K562 (cell line): ENCODE measurements around the gene GJA1. TPM values are rescaled to one million over a fixed set of nuclear protein-coding genes. Genes with fewer than 3 reads are reported as not detected.
A peak's percentile ranks its signal among the peaks of the same experiment; 100 is the strongest.

Experiments used
- ATAC-seq: fragments of 200-7000 bp; cut with Tn5 transposase; 3 replicates; pipeline ENCODE4 v1.9.1; 2020; ENCODE audit warnings: moderate library complexity
- BruUV-seq: library from RNA; stranded (reverse); fragments of 400-500 nt; replicated peaks from 2 replicates; lab custom pipeline; 2021; lab: Mats Ljungman, UMichigan
- CTCF ChIA-PET: fragments of 300-600 bp; formaldehyde crosslinking; extraction: SDS; loops from one replicate; lab custom pipeline; 2021; ENCODE audit warnings: low intra/inter-chr PET ratio; lab: Yijun Ruan, JAX
- POLR2A ChIA-PET: fragments of 300-600, 350-650 bp; sonication (Branson Sonifier 250); formaldehyde crosslinking; extraction: SDS; loops from one replicate; lab custom pipeline; 2021; ENCODE audit warnings: antibody characterized with exemption, inconsistent platforms; lab: Yijun Ruan, JAX
- DNase-seq, 4 experiments: peaks; one replicate each; pipeline versions ENCODE4 v3.0.0 to v3.0.0-alpha.2; 2011 to 2018; ENCODE audit warnings: low spot score in 3 of 4, mixed read lengths in 3 of 4; ENCODE audit errors: extremely low read depth in 1 of 4
- FAIRE-seq: peaks from 2 replicates; lab custom pipeline; 2011; peaks lifted over from hg19 to GRCh38; lab: Jason Lieb, UNC
- H2AFZ ChIP-seq: 2 replicates; pipeline ENCODE4 v1.6.0; 2011; ENCODE audit warnings: low read depth, low read length, control low read depth, inconsistent platforms
- H3K27ac ChIP-seq: fragments of 200-600 bp; 3 replicates; pipeline ENCODE4 v1.8.0; 2011; ENCODE audit warnings: low read depth, mild to moderate bottlenecking, control low read depth, inconsistent platforms, low read length, moderate library complexity, mixed read lengths; ENCODE audit errors: extremely low read depth
- H3K27me3 ChIP-seq, 2 experiments: fragments of 300-600 bp in 1 of 2; 2 replicates in 1 of 2; 3 replicates in 1 of 2; pipeline versions ENCODE4 v1.6.0 to v1.8.0; 2011; ENCODE audit warnings: inconsistent platforms in 2 of 2, low read length in 2 of 2, mild to moderate bottlenecking in 1 of 2, mixed read lengths in 1 of 2, moderate library complexity in 1 of 2; ENCODE audit not compliant: control insufficient read depth in 2 of 2, insufficient read depth in 2 of 2
- H3K36me3 ChIP-seq: fragments of 300-600 bp; 3 replicates; pipeline ENCODE4 v1.8.0; 2011; ENCODE audit warnings: mild to moderate bottlenecking, low read length, inconsistent platforms; ENCODE audit not compliant: control insufficient read depth, insufficient read depth
- H3K4me1 ChIP-seq, 2 experiments: fragments of 200-600 bp in 1 of 2; replicated peaks in 1 of 2; 2 replicates in 1 of 2; 3 replicates in 1 of 2; pipeline versions ENCODE4 v1.5.1 to v1.8.0; 2011; ENCODE audit warnings: inconsistent platforms in 2 of 2, low read length in 2 of 2, mild to moderate bottlenecking in 1 of 2, mixed read lengths in 1 of 2, moderate library complexity in 1 of 2; ENCODE audit not compliant: control insufficient read depth in 2 of 2, insufficient read depth in 2 of 2
- H3K4me2 ChIP-seq: 2 replicates; pipeline ENCODE4 v1.6.1; 2011; ENCODE audit warnings: low read length, control low read depth, inconsistent platforms, mixed read lengths; ENCODE audit not compliant: insufficient read depth
- H3K4me3 ChIP-seq: fragments of 200-600 bp; sonication (generic), shearing (Covaris generic); 2 replicates; pipeline ENCODE4 v1.5.1; 2016; ENCODE audit warnings: control low read depth, inconsistent platforms
- H3K79me2 ChIP-seq: fragments of 200-600 bp; 3 replicates; pipeline ENCODE4 v1.8.0; 2011; ENCODE audit warnings: low read length, inconsistent platforms; ENCODE audit not compliant: control insufficient read depth, insufficient read depth
- H3K9ac ChIP-seq, 2 experiments: 2 replicates each; pipeline versions ENCODE4 v1.6.0 to v1.6.1; 2011; ENCODE audit warnings: low read depth in 2 of 2, low read length in 2 of 2, control low read depth in 1 of 2, inconsistent platforms in 1 of 2, mild to moderate bottlenecking in 1 of 2, mixed read lengths in 1 of 2; ENCODE audit not compliant: insufficient read depth in 1 of 2
- H3K9me1 ChIP-seq: one replicate; pipeline ENCODE4 v1.6.0; 2011; ENCODE audit warnings: inconsistent platforms, mild to moderate bottlenecking, low read length, moderate library complexity; ENCODE audit not compliant: control insufficient read depth, insufficient read depth
- H3K9me3 ChIP-seq: replicated peaks from 2 replicates; pipeline ENCODE4 v1.5.1; 2011; ENCODE audit warnings: low read depth, low read length, inconsistent platforms; ENCODE audit not compliant: control insufficient read depth, insufficient read depth
- H4K20me1 ChIP-seq: replicated peaks from 2 replicates; pipeline ENCODE4 v1.6.1; 2011; ENCODE audit warnings: low read length, inconsistent platforms, mixed read lengths; ENCODE audit not compliant: control insufficient read depth, insufficient read depth
- ARID2 ChIP-seq: fragments of 450-650 bp; IDR thresholded peaks from 2 replicates; pipeline ENCODE4 v1.6.1; 2017; ENCODE audit warnings: antibody characterized with exemption, mild to moderate bottlenecking
- KLF16 ChIP-seq: IDR thresholded peaks from 2 replicates; pipeline ENCODE4 v1.6.1; 2016; ENCODE audit warnings: antibody characterized with exemption
- RAD21 ChIP-seq, 2 experiments: fragments of 250-450 bp in 1 of 2; fragments of 450-650 bp in 1 of 2; sonication (Bioruptor Pico) in 1 of 2; formaldehyde crosslinking in 1 of 2; IDR thresholded peaks in 1 of 2; conservative IDR thresholded peaks in 1 of 2; 2 replicates each; pipeline versions ENCODE4 v1.4.0 to v1.8.0; 2020 to 2022; ENCODE audit warnings: mild to moderate bottlenecking in 2 of 2, moderate library complexity in 1 of 2
- SMARCA5 ChIP-seq: fragments of 450-650 bp; IDR thresholded peaks from 2 replicates; pipeline ENCODE4 v1.6.1; 2016
- ZC3H4 ChIP-seq: sonication (generic); formaldehyde crosslinking; IDR thresholded peaks from 2 replicates; pipeline ENCODE4 v1.9.0; 2021; ENCODE audit warnings: missing genetic modification reagents, borderline replicate concordance
- ZNF143 ChIP-seq: sonication (generic); formaldehyde crosslinking; IDR thresholded peaks from 2 replicates; pipeline ENCODE4 v1.9.0; 2022; ENCODE audit warnings: mild to moderate bottlenecking, missing genetic modification reagents
- WGBS: fragments of 100-300 bp; shearing (Covaris generic); methylation state at CpG from one replicate; pipeline ENCODE4 v1.1.6; 2016; ENCODE audit warnings: low coverage, mixed read lengths; ENCODE audit not compliant: insufficient coverage; ENCODE audit errors: missing lambda C conversion rate; 5-methylcytosine and 5-hydroxymethylcytosine counted together
- in situ Hi-C: fragments of 300-500 bp; cut with MboI; formaldehyde crosslinking; loops from 4 replicates; pipeline ENCODE4 v1.15.0; 2018; ENCODE audit warnings: inconsistent platforms, mixed read lengths
- intact Hi-C: fragments of 100-400 bp; cut with micrococcal nuclease; formaldehyde crosslinking; loops from 2 replicates; pipeline ENCODE4 v1.14.2; 2022
- polyA plus RNA-seq, 8 experiments: library from polyadenylated mRNA; depleted of rRNA in 4 of 8; stranded (reverse) in 5 of 8; unstranded in 3 of 8; fragments of >200 nt; fragmentation: Nextera tagmentation in 2 of 8; fragmentation: Illumina TruSeq in 1 of 8; extraction: Ambion mirVana in 2 of 8; extraction: Trizol in 1 of 8; gene quantifications; 2 replicates each; pipeline versions ENCODE4 v1.2.1 to v1.2.3, GENCODE V29; 2011 to 2014; ENCODE audit warnings: inconsistent platforms in 1 of 8, missing spikeins in 1 of 8
- total RNA-seq, 7 experiments: library from RNA; depleted of rRNA in 6 of 7; stranded (reverse); fragments of >200 nt in 6 of 7; fragmentation: Illumina TruSeq in 2 of 7; extraction: Trizol in 2 of 7; gene quantifications; 2 replicates each; pipeline versions ENCODE4 v1.2.1 to v1.2.3, GENCODE V29; 2011 to 2021; ENCODE audit warnings: low replicate concordance in 1 of 7
- TF ChIP-seq, protein P1 (sequence below): fragments of 450-650 bp; formaldehyde crosslinking; IDR thresholded peaks from 2 replicates; pipeline ENCODE4 v1.4.0; 2020; ENCODE audit warnings: mild to moderate bottlenecking, moderate library complexity
- TF ChIP-seq, protein P2 (sequence below), 3 experiments: IDR thresholded peaks in 2 of 3; conservative IDR thresholded peaks in 1 of 3; 2 replicates each; pipeline ENCODE4 v1.5.1; 2011 to 2012; ENCODE audit warnings: low read length in 3 of 3, mild to moderate bottlenecking in 3 of 3, control low read depth in 2 of 3, improper control_type of control experiment in 1 of 3, inconsistent platforms in 1 of 3, low read depth in 1 of 3, mixed read lengths in 1 of 3, moderate library complexity in 1 of 3; ENCODE audit not compliant: insufficient read depth in 2 of 3
- TF ChIP-seq, protein P3 (sequence below): fragments of 150-350 bp; IDR thresholded peaks from 2 replicates; pipeline ENCODE4 v1.6.1; 2014; ENCODE audit warnings: low read depth, mild to moderate bottlenecking, low read length, borderline replicate concordance

GJA1 gene
- total and polyA plus RNA-seq, 9 of the 15 experiments (the other 6 are each of a cell fraction or from before 2014, with no cell fraction given), result 0.04 to 0.58 (median 0.06) TPM; not detected in 4

DNA sequence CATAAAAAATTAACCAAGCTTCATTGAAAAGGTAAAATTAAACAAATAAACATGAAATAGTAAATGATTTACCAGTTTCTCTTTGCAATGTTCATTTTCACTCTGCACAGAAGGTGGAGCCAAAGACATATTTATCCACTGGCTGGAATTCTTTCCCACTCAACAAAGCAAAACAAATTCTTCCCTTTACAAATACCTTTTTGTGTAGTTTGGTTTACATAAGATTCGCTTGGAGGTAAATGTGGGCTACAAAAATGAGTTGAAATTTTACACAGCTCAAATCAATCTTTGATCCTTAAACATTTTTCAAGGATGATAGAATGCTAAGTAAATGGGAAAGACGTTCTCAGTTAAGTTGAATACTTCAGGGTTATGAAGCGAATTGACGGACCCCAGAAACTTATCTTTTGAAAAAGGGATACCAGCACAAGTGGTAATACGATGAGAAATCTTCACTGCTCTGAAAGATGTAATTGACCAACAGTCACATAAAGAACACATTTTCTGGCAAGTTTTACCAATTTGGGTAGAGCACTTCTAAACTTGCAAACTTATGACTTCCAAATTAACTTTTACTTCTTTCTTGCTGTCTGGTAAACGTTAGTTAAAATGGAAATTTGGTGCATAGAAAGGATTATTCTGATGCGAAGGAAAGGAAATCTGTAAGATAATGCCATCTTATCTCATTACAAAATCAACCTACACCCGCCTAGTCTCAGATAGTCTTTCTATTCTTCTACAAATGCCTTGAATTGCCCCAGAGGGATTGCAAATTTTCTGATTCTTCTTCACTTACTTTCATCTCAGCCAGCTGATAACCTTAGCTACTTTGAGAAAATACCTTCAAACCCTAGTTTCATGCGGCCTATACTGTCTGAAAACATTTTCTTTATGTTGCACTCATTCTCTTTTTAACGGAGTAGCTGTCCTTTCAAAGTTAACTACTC lies 4.7 kb upstream of the GJA1 start:
- Histone ChIP-seq H3K36me3 (no peaks in the 10 kb centered on the region), H3K4me2 (no peak overlapping the region), H3K9me3 (no peaks in the 10 kb centered on the region), H3K4me1 (no peaks in the 10 kb centered on the region; a peak in 1 of 5 replicates), H3K4me3 (no peak overlapping the region), H4K20me1 (no peaks in the 10 kb centered on the region), H3K27me3 (no peaks in the 10 kb centered on the region; a peak in 1 of 5 replicates), H2AFZ (no peak overlapping the region), H3K9ac (no peak overlapping the region), H3K9me1 (no peaks in the 10 kb centered on the region), H3K79me2 (no peaks in the 10 kb centered on the region), H3K27ac (no peak overlapping the region)
- ChIA-PET POLR2A (no interaction called here), CTCF (interaction anchor here (0.8 to 1.2 kb wide), 2 partner anchors 375 to 603 kb away, joined by 3 read pairs; no protein-coding TSS in a partner anchor)
- in situ Hi-C loops (no loop called here), intact Hi-C loops (loop anchor here (1.0 to 10.0 kb wide), 6 partner anchors 314 to 1102 kb away; no protein-coding TSS in a partner anchor)
- ATAC-seq (no peak), FAIRE-seq (peak; percentile 26), DNase-seq (peak in 1 of 4 experiments; percentile 7)
- BruUV-seq, result no TSS peak
- WGBS, result under 1% methylated on average over 10 of the region's 10 CpGs
- TF ChIP-seq, protein P1, sequence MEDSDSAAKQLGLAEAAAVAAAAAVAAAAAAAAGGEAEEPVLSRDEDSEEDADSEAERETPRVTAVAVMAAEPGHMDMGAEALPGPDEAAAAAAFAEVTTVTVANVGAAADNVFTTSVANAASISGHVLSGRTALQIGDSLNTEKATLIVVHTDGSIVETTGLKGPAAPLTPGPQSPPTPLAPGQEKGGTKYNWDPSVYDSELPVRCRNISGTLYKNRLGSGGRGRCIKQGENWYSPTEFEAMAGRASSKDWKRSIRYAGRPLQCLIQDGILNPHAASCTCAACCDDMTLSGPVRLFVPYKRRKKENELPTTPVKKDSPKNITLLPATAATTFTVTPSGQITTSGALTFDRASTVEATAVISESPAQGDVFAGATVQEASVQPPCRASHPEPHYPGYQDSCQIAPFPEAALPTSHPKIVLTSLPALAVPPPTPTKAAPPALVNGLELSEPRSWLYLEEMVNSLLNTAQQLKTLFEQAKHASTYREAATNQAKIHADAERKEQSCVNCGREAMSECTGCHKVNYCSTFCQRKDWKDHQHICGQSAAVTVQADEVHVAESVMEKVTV, result 0 out of 2 replicates have a peak, but pooled peaks have one; percentile 46
- TF ChIP-seq KLF16 (0 out of 2 replicates have a peak, but pooled peaks have one; percentile 9), RAD21 (CRISPR knock-in tag; conservative IDR thresholded peaks at IDR 0.05 in 1 of 2, IDR thresholded peaks at IDR 0.05 in 1 of 2) (peak; percentile 66 to 83), ZC3H4 (CRISPR knock-in tag) (no peak), ARID2 (0 out of 2 replicates have a peak, but pooled peaks have one; percentile 36), SMARCA5 (no peak), ZNF143 (CRISPR knock-in tag) (no peak)
- TF ChIP-seq, protein P2, sequence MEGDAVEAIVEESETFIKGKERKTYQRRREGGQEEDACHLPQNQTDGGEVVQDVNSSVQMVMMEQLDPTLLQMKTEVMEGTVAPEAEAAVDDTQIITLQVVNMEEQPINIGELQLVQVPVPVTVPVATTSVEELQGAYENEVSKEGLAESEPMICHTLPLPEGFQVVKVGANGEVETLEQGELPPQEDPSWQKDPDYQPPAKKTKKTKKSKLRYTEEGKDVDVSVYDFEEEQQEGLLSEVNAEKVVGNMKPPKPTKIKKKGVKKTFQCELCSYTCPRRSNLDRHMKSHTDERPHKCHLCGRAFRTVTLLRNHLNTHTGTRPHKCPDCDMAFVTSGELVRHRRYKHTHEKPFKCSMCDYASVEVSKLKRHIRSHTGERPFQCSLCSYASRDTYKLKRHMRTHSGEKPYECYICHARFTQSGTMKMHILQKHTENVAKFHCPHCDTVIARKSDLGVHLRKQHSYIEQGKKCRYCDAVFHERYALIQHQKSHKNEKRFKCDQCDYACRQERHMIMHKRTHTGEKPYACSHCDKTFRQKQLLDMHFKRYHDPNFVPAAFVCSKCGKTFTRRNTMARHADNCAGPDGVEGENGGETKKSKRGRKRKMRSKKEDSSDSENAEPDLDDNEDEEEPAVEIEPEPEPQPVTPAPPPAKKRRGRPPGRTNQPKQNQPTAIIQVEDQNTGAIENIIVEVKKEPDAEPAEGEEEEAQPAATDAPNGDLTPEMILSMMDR (IDR thresholded peaks at IDR 0.05 in 2 of 3, conservative IDR thresholded peaks at IDR 0.05 in 1 of 3; ENCODE audit: insufficient read depth in 2 of 3, low read depth in 1 of 3, low read length in 3 of 3), result peak; percentile 17 to 67 (median 25); a peak in 3 of 6 replicates
- TF ChIP-seq, protein P3, sequence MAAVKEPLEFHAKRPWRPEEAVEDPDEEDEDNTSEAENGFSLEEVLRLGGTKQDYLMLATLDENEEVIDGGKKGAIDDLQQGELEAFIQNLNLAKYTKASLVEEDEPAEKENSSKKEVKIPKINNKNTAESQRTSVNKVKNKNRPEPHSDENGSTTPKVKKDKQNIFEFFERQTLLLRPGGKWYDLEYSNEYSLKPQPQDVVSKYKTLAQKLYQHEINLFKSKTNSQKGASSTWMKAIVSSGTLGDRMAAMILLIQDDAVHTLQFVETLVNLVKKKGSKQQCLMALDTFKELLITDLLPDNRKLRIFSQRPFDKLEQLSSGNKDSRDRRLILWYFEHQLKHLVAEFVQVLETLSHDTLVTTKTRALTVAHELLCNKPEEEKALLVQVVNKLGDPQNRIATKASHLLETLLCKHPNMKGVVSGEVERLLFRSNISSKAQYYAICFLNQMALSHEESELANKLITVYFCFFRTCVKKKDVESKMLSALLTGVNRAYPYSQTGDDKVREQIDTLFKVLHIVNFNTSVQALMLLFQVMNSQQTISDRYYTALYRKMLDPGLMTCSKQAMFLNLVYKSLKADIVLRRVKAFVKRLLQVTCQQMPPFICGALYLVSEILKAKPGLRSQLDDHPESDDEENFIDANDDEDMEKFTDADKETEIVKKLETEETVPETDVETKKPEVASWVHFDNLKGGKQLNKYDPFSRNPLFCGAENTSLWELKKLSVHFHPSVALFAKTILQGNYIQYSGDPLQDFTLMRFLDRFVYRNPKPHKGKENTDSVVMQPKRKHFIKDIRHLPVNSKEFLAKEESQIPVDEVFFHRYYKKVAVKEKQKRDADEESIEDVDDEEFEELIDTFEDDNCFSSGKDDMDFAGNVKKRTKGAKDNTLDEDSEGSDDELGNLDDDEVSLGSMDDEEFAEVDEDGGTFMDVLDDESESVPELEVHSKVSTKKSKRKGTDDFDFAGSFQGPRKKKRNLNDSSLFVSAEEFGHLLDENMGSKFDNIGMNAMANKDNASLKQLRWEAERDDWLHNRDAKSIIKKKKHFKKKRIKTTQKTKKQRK, result no peak
